Cardiac atrium fibroblast (primary cell): ENCODE measurements around the gene SEPTIN11. TPM values are rescaled to one million over a fixed set of nuclear protein-coding genes. Genes with fewer than 3 reads are reported as not detected.

Experiments used
- total RNA-seq: library from RNA; depleted of rRNA; stranded (reverse); fragments of >200 nt; gene quantifications from 2 replicates; pipeline ENCODE4 v1.2.3, GENCODE V29; 2015

The SEPTIN11 gene
- total RNA-seq: 132 and 160 TPM in 2 replicates

DNA sequence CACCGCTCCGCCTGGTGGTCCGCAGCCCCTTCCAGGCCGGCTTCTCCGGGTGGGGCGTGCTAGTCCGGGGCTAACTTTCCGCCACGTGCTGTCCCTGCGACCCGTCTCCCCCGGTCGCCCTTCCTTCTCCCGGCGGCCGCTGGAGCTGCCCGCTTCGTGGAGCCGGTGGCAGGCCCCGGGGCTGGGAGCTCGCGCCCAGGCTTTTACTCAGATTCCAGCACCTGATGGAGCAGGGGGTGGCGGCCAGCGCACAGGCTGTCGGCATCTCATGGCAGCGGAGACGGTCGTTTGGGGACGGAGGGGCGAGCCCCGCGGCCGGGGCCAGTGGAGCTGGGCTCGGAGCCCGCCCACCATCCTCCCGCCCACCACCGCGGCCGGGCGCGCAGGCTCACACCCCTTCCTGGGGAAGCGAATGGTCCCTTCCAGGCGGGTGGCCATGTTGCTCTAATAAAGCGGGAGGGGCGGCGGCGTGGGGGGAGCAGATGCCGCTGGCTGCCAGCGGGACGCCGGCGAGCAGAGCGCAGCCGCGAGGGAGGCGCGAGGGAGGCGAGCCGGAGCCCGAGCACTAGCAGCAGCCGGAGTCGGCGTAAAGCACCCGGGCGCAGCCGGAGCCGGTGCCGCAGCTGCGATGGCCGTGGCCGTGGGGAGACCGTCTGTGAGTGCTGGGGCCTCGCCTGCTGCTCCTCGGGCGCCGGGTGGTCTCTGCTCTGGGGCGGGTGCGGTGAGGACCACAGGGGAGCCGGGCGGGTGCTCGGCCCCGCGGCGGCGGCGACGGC lies at the start of gene SEPTIN11:
TSS of gene SEPTIN11 (plus strand) at position 477 of the 776 bp plus-strand sequence. CDS start at position 629, 152 bp downstream.

Other genes with a start within 250 kb of the SEPTIN11 start
- gene SOWAHB, start 51.6 kb upstream of the SEPTIN11 start, total RNA-seq: not detected in 2 replicates
- gene CCNI, start 126.2 kb downstream of the SEPTIN11 start, total RNA-seq: 108 and 186 TPM in 2 replicates
- 11.2 and 22.7 TPM in 2 replicates for gene CCNG2, start 207.5 kb downstream of the SEPTIN11 start, total RNA-seq